Gastroesophageal sphincter (tissue), 4 donors: ENCODE measurements around the gene PNLIPRP3. TPM values are rescaled to one million over a fixed set of nuclear protein-coding genes. Genes with fewer than 3 reads are reported as not detected.

Source experiments
- ATAC-seq: fragments of 150-250 bp; one replicate; pipeline ENCODE4 v1.9.1; 2016; ENCODE audit warnings: mild to moderate bottlenecking, moderate library complexity
- H3K27ac ChIP-seq, 4 donors: fragments of 200-600 bp; sonication (generic) in 3 of 4; 1 replicate in 3 of 4; 2 replicates in 1 of 4; pipeline ENCODE4 v1.5.1; 2016 to 2019
- H3K27me3 ChIP-seq: fragments of 200-600 bp; sonication (generic); one replicate; pipeline ENCODE4 v1.5.1; 2019
- H3K36me3 ChIP-seq, 2 donors: fragments of 200-600 bp; sonication (generic); one replicate each; pipeline ENCODE4 v1.5.1; 2019; ENCODE audit warnings: control low read depth in 1 of 2
- H3K4me1 ChIP-seq, 3 donors: fragments of 200-600 bp; sonication (generic); 1 replicate in 2 of 3; 2 replicates in 1 of 3; pipeline ENCODE4 v1.5.1; 2016 to 2019; ENCODE audit warnings: control low read depth in 2 of 3
- H3K4me3 ChIP-seq, 2 donors: fragments of 200-600 bp; sonication (generic); one replicate each; pipeline ENCODE4 v1.5.1; 2019; ENCODE audit warnings: mild to moderate bottlenecking in 1 of 2, moderate library complexity in 1 of 2
- H3K9me3 ChIP-seq, 3 donors: fragments of 200-600 bp; sonication (generic); one replicate each; pipeline ENCODE4 v1.5.1; 2017 to 2019; ENCODE audit warnings: control low read depth in 2 of 3
- EP300 ChIP-seq: sonication (generic); formaldehyde crosslinking; IDR thresholded peaks from one replicate; pipeline ENCODE4 v1.6.1; 2017; ENCODE audit warnings: antibody characterized with exemption, mild to moderate bottlenecking
- POLR2A ChIP-seq, 2 donors: fragments of 450-650 bp; IDR thresholded peaks; one replicate each; pipeline ENCODE4 v1.6.1; 2017; ENCODE audit warnings: antibody characterized with exemption in 2 of 2, mild to moderate bottlenecking in 2 of 2, moderate library complexity in 1 of 2
- POLR2AphosphoS5 ChIP-seq: sonication (generic); formaldehyde crosslinking; IDR thresholded peaks from one replicate; pipeline ENCODE4 v1.6.1; 2017; ENCODE audit warnings: antibody characterized with exemption
- WGBS, 2 donors: methylation state at CpG; one replicate each; pipeline ENCODE4 v1.1.5; 2018; ENCODE audit warnings: low coverage in 1 of 2; 5-methylcytosine and 5-hydroxymethylcytosine counted together
- total RNA-seq, 4 donors: library from RNA; depleted of rRNA; stranded (reverse); fragments of >200 nt; gene quantifications; one replicate each; pipeline ENCODE4 v1.1.0, GENCODE V29; 2016
- TF ChIP-seq, protein P1 (sequence below), 4 experiments: fragments of 200-600 bp in 2 of 4; fragments of 450-650 bp in 2 of 4; sonication (generic) in 1 of 4; IDR thresholded peaks; one replicate each; pipeline ENCODE4 v1.5.1; 2017 to 2019; ENCODE audit warnings: antibody characterized with exemption in 4 of 4, mild to moderate bottlenecking in 2 of 4, moderate library complexity in 2 of 4

The PNLIPRP3 gene
- total RNA-seq, 4 donors from 2014 or later = 0.30 TPM; not detected in 3

GRCh38 chr10:116457488-116457887 lies 29.8 kb downstream of the PNLIPRP3 start:
- Histone ChIP-seq H3K4me3 (no peak overlapping the region), H3K27ac (no peak overlapping the region), H3K4me1 (no peaks in the 10 kb centered on the region), H3K9me3 (peaks cover 0 to 6% (median 0%) of the 10 kb centered on the region in 3 donors), H3K27me3 (no peaks in the 10 kb centered on the region), H3K36me3 (no peaks in the 10 kb centered on the region)
- TF ChIP-seq EP300 (no peak), POLR2A (IDR thresholded peaks at IDR 0.05) (no peak), POLR2AphosphoS5 (no peak)
- TF ChIP-seq, protein P1, sequence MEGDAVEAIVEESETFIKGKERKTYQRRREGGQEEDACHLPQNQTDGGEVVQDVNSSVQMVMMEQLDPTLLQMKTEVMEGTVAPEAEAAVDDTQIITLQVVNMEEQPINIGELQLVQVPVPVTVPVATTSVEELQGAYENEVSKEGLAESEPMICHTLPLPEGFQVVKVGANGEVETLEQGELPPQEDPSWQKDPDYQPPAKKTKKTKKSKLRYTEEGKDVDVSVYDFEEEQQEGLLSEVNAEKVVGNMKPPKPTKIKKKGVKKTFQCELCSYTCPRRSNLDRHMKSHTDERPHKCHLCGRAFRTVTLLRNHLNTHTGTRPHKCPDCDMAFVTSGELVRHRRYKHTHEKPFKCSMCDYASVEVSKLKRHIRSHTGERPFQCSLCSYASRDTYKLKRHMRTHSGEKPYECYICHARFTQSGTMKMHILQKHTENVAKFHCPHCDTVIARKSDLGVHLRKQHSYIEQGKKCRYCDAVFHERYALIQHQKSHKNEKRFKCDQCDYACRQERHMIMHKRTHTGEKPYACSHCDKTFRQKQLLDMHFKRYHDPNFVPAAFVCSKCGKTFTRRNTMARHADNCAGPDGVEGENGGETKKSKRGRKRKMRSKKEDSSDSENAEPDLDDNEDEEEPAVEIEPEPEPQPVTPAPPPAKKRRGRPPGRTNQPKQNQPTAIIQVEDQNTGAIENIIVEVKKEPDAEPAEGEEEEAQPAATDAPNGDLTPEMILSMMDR (IDR thresholded peaks at IDR 0.05) = no peak
- ATAC-seq = no peak

DNA sequence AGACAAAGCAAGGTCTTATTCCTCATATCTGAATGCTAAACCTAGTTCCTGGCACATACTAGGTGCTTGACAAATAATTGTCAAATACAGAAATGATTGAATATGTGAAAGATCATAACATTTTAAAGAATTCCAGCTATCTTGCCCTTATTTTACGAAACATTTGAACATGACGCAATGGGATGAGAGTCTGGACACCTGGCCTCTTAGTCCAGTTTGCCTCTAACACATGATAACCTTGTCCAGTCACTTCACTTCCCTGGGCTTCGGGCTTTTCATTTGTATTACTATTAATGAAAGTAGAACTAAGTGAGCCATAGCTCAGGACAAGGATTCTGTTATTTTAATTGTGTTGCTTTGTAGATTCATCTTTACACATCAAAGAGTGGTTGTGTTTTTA lies 32.6 kb downstream of the PNLIPRP3 start:
- H3K4me3 ChIP-seq = no peak overlapping the region
- H3K9me3 ChIP-seq = no peaks in the 10 kb centered on the region
- H3K4me1 ChIP-seq = no peaks in the 10 kb centered on the region
- H3K27me3 ChIP-seq = no peaks in the 10 kb centered on the region
- H3K27ac ChIP-seq = no peak overlapping the region
- no peaks in the 10 kb centered on the region for H3K36me3 ChIP-seq
- ATAC-seq = no peak
- WGBS, 2 donors = 82 to 93% methylated on average over 2 to 3 of the region's 3 CpGs
- TF ChIP-seq EP300 (no peak), POLR2A (IDR thresholded peaks at IDR 0.05) (no peak), POLR2AphosphoS5 (no peak)
- TF ChIP-seq, protein P1 (IDR thresholded peaks at IDR 0.05) = no peak

- no peak for ATAC-seq
- H3K9me3 ChIP-seq = no peaks in the 10 kb centered on the region
- no peaks in the 10 kb centered on the region for H3K36me3 ChIP-seq
- 14 to 38% methylated on average over 1 of the region's 1 CpG for WGBS, 2 donors
- no peak overlapping the region for H3K4me3 ChIP-seq
- TF ChIP-seq EP300 (no peak), POLR2A (IDR thresholded peaks at IDR 0.05) (no peak), POLR2AphosphoS5 (no peak)
- TF ChIP-seq, protein P1 (IDR thresholded peaks at IDR 0.05) = no peak
- no peaks in the 10 kb centered on the region for H3K27me3 ChIP-seq
- H3K27ac ChIP-seq = no peak overlapping the region
- H3K4me1 ChIP-seq = no peaks in the 10 kb centered on the region
Measured at GRCh38 chr10:116461680-116462079, 34.0 kb downstream of the PNLIPRP3 start.

GRCh38 chr10:116464257-116464656 lies 36.6 kb downstream of the PNLIPRP3 start:
- Histone ChIP-seq H3K9me3 (no peaks in the 10 kb centered on the region), H3K36me3 (no peaks in the 10 kb centered on the region), H3K27me3 (no peaks in the 10 kb centered on the region), H3K27ac (no peak overlapping the region), H3K4me3 (no peak overlapping the region), H3K4me1 (no peaks in the 10 kb centered on the region)
- no CpG with 5 or more reads among the region's 2 CpGs for WGBS, 2 donors
- TF ChIP-seq EP300 (no peak), POLR2A (IDR thresholded peaks at IDR 0.05) (no peak)
- TF ChIP-seq, protein P1 (IDR thresholded peaks at IDR 0.05) = no peak
- no peak for ATAC-seq

DNA sequence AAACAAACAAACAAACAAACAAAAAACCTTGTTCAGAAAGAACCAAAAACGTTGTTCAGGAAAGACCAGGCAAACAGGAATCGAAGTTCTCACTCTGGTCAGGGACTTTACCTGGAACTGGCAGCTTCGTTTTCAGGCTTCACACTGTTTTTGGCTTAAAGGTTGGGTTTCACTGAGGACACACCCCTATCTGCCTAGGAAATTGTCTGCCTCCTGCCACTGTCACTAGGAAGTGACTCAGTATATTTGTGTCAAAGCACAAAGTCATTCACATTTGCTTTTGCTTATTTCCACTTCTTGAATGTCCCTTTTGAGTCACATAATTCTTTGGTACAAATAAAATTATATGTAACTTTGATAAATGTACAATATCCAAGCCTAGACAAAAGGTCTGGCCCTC lies 37.9 kb downstream of the PNLIPRP3 start:
- no peaks in the 10 kb centered on the region for H3K9me3 ChIP-seq
- no peaks in the 10 kb centered on the region for H3K36me3 ChIP-seq
- H3K27me3 ChIP-seq = no peaks in the 10 kb centered on the region
- TF ChIP-seq POLR2AphosphoS5 (no peak), EP300 (no peak), POLR2A (IDR thresholded peaks at IDR 0.05) (no peak)
- TF ChIP-seq, protein P1 (IDR thresholded peaks at IDR 0.05) = no peak
- no peak for ATAC-seq
- WGBS, 2 donors = 35 to 65% methylated on average over 2 to 3 of the region's 3 CpGs
- H3K4me3 ChIP-seq = no peak overlapping the region
- no peaks in the 10 kb centered on the region for H3K4me1 ChIP-seq
- H3K27ac ChIP-seq = no peak overlapping the region
